HG03060 (cell line): Measurements from ENCODE around the gene SLC25A1.

ENCODE experiments used
- ATAC-seq: cut with Tn5 transposase; IDR thresholded peaks from one replicate; pipeline ENCODE4 v1.9.1; 2021; ENCODE audit warnings: low read depth, moderate number of reproducible peaks; ENCODE audit not compliant: unreplicated experiment

Gene SLC25A1

DNA sequence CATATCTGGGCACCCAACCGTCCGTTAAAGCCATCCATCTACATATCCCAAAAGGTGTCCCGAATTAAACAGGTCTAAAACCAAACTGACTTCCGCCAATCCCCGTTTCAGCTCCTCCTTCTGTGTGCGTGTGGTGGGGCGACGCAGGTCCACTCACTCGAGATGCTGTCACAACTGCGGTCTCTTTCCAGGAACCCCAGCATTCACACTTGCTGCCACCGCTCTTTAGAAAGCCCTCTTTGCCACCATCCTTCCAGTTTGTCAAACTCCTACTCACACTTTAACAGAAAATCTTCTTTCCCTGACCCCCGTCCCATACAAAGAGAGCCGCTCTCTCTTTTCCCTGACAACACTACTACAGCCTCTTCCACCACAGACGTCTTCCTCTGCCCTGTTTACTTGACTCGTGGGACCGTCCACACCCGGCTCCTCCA, 34.6 kb downstream of the SLC25A1 start:
- ATAC-seq, result no peak

DNA sequence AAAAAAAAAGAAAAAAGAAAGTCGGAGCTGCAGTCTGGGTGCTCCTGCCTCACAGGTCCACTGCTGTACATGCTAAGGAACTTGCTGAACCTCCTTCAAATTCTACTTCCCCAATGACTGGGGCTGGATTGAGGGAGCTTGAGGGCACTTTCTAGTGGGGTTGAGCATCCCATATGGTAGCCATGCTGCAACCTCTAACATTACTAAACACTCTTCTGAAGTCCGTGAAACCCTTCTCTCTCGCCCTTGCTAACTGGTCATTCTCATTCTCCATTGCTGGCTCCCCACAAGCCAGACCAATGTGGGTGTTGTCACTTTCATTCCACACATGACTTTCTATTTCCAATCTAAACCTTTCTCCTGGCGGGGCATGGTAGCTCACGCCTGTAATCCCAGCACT, 35.3 kb downstream of the SLC25A1 start:
- no peak for ATAC-seq

DNA sequence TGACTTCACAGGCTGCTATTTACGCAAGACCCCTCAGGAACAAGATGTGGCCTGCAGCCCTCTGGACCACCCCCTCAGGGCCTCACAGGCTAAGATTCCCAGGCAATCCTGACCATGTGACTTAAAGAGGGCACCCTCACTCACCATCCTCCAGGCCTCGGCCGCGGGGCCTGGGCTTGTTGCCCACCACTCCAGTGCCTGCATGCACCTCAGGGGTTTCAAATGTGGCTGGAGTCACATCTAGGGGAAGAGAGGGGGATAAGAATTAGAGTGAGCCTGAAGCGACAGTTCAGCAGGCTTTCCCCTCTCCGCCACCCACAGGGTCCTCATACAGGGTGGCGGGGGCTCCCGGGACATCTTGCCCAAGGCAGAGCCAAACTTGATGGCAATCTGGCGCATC, 36.1 kb downstream of the SLC25A1 start:
- no peak for ATAC-seq

- no peak for ATAC-seq
These were observed 38.6 kb downstream of the SLC25A1 start for GRCh38 chr22:19139974-19140373.

- ATAC-seq, result no peak
These were observed 39.6 kb downstream of the SLC25A1 start for GRCh38 chr22:19139001-19139356.

GRCh38 chr22:19138217-19139000, 40.1 kb downstream of the SLC25A1 start:
- no peak for ATAC-seq

GRCh38 chr22:19137384-19138216, 40.9 kb downstream of the SLC25A1 start:
- no peak for ATAC-seq

DNA sequence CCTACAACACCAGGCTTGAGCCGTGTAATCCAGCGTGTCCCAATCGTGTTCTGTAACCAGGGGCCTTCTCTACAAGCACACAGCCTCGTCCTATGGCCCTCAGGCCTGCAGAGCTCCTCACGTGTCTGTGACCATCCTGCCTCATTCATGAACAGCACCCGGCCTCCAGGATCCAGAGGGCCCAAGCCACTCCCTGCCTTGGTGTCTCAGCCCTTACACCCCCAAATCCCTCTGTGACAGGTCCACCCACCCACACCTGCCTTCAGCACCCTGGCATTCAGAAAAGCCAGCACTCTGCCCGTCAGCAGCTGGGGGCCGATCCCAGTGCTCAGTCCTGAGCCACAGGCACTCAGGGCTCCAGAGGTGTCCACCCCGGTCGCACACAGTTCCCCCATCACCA, 41.6 kb downstream of the SLC25A1 start:
- no peak for ATAC-seq

GRCh38 chr22:19134874-19135273, 43.7 kb downstream of the SLC25A1 start:
- ATAC-seq, result no peak

GRCh38 chr22:19134176-19134831, 44.2 kb downstream of the SLC25A1 start:
- ATAC-seq, result no peak

DNA sequence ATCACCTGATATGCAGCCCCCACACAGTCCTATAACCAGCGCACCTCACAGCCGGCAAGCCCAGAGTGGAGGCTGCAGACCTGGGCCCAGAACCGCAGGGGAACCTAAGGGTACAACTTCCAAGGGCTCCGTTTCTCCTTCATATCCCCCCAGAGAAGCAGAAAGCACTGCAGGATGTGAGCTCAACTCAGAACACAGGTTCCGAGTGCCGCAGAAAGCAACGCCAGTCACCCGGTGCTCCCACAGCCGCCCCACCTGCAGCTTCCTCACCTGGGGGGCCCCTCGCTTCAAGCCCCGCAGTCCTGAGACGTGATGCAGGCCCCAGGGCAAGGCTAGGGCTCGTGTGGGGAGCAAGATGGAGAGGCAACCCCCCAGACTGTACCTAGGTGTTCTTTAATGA, 45.0 kb downstream of the SLC25A1 start:
- no peak for ATAC-seq

GRCh38 chr22:19132693-19133400, 45.7 kb downstream of the SLC25A1 start:
- ATAC-seq, result no peak

DNA sequence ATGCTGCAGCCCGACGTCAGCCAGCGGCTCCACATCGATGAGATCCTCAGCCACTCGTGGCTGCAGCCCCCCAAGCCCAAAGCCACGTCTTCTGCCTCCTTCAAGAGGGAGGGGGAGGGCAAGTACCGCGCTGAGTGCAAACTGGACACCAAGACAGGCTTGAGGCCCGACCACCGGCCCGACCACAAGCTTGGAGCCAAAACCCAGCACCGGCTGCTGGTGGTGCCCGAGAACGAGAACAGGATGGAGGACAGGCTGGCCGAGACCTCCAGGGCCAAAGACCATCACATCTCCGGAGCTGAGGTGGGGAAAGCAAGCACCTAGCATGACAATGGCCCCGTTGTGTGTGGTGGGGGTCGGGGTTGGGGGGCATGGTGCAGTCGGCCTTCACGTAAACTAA, 46.4 kb downstream of the SLC25A1 start:
- ATAC-seq, result no peak

- ATAC-seq, result no peak
These were observed 46.9 kb downstream of the SLC25A1 start for GRCh38 chr22:19131685-19132015.

GRCh38 chr22:19130959-19131684, 47.4 kb downstream of the SLC25A1 start, which contains the start of gene TSSK2:
TSS of gene TSSK2 (plus strand) at chr22:19131308. CDS start at chr22:19131400, 92 bp downstream.
- no peak for ATAC-seq

DNA sequence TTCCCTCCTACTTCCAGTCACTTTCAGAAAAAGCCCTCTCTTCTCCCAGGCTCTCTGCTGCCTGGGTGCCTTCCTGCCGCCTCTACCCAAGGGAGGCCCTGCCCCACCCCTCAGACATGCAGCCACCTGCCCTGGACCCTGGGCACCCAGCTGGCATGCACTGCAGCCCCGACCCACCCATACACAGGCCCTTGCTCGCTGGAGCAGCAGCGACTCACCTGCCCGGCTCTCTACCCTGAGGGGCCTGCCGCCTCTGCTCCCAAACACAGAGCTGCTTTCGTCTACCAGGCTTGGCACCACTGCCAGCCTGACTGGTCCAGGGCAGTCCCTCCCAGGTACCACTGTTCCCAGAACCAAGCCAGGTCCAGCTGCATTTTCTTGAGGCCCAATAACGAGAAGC, 48.7 kb downstream of the SLC25A1 start:
- no peak for ATAC-seq

GRCh38 chr22:19128946-19129727, 49.4 kb downstream of the SLC25A1 start:
- ATAC-seq, result no peak

GRCh38 chr22:19128009-19128401, 50.5 kb downstream of the SLC25A1 start:
- no peak for ATAC-seq

GRCh38 chr22:19127329-19128008, 51.1 kb downstream of the SLC25A1 start:
- no peak for ATAC-seq
